ENCODE data around the gene DIP2A. TPM values are rescaled to one million over a fixed set of nuclear protein-coding genes. Genes with fewer than 3 reads are reported as not detected.
"Not testable (repeated sequence)": the region's sequence is repeated elsewhere in the genome, so short reads cannot be mapped to it uniquely, and the experiment has no call there.

The DIP2A gene
- polyA plus RNA-seq, 4 donors, result 13.8 to 42.9 (median 22.8) TPM

DNA sequence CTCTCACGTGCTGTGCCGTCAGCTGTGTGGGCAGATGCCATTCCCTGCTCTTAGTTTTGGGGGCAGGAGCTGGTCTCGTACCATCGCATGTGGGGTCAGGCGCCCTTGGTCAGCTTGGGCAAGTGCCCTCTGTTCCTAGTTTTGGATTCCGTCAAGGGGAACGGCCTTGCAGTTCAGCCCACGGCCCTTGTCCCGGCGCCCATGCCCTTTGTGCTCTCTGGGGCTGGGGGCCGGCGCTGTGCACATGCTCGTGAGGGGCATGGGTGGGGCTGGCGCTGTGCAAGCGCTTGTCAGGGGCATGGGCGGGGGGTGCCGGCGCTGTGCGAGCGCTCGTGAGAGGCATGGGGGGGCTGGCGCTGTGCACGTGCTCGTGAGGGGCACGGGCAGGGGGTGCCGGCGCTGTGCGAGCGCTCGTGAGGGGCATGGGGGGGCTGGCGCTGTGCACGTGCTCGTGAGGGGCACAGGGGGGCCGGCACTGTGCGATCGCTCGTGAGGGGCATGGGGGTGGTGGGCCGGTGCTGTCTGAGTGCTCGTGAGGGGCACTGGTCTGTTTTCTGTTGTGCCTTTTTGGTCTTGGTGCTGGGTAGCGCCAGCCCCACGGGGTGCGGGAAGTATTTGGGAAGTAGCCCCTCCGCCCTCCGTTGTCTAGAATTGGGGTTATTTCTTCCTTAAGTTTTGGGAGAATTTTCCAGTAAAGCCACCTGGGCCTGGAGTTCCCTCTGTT is 29.5 kb upstream of the DIP2A start:
- no peak overlapping the region for H3K27ac ChIP-seq (ENCODE audit: low read depth in 1 of 3, low read length in 2 of 3)
- WGBS, 3 donors, result 96 to 97% (median 96%) methylated on average over 36 to 44 of the region's 44 CpGs
- DNase-seq (no peak), FAIRE-seq (no peak)
- H3K4me1 ChIP-seq (ENCODE audit: control insufficient read depth in 3 of 3, insufficient read depth in 2 of 3, low read depth in 1 of 3, low read length in 2 of 3), result no peaks in the 10 kb centered on the region
- no peaks in the 10 kb centered on the region for H3K9me3 ChIP-seq (ENCODE audit: control insufficient read depth in 2 of 2, insufficient read depth in 1 of 2, low read depth in 1 of 2, low read length in 1 of 2)
- no peaks in the 10 kb centered on the region for H3K27me3 ChIP-seq (ENCODE audit: control insufficient read depth in 3 of 3, insufficient read depth in 3 of 3, low read length in 3 of 3)
- no peak overlapping the region for H3K4me3 ChIP-seq (ENCODE audit: low read depth in 1 of 3, low read length in 3 of 3)
- H3K36me3 ChIP-seq (ENCODE audit: control insufficient read depth in 3 of 3, insufficient read depth in 2 of 3, low read depth in 1 of 3, low read length in 3 of 3), result peaks cover 4 to 73% (median 11%) of the 10 kb centered on the region in 3 donors

DNA sequence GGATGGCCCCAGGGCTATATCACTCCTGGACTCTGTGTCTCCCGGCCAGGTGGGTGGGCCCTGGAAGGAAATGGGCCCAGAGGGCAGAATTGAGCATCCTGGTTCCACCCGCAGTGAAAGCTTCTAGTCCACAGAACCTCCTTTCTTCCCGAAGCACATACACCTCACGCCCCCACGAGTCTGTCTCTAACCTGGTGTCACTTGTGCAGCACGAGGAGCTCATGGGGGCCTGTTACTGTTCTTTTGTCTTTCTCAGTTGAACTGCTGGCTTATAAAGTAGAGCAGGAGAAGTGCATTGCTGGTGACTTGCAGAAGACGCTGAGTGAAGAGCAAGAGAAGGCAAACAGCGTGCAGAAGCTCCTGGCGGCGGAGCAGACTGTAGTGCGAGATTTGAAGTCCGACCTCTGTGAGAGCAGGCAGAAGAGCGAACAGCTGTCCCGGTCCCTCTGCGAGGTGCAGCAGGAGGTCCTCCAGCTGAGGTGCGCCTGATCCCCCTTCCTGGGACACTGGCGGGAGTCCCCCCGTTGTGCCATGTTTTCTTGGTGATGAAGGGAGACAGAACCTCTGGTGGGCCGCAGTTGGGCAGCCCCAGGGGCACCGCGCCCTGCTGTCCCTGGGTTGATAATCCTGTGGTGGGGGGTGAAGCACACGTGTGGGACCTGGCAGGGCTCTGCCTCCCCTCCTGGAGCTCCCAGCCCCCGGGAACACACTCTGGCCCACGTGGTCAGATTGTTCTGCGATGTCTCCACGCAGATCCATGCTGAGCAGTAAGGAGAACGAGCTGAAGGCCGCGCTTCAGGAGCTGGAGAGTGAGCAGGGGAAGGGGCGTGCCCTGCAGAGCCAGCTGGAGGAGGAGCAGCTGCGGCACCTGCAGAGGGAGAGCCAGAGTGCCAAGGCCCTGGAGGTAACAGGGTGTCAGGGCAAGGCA is 28.7 kb upstream of the DIP2A start:
- 92 to 94% (median 93%) methylated on average over 31 of the region's 31 CpGs for WGBS, 3 donors
- Histone ChIP-seq H3K36me3 (ENCODE audit: control insufficient read depth in 3 of 3, insufficient read depth in 2 of 3, low read depth in 1 of 3, low read length in 3 of 3) (peaks cover 6 to 79% (median 11%) of the 10 kb centered on the region in 3 donors), H3K4me3 (ENCODE audit: low read depth in 1 of 3, low read length in 3 of 3) (no peak overlapping the region), H3K4me1 (ENCODE audit: control insufficient read depth in 3 of 3, insufficient read depth in 2 of 3, low read depth in 1 of 3, low read length in 2 of 3) (no peaks in the 10 kb centered on the region), H3K27ac (ENCODE audit: low read depth in 1 of 3, low read length in 2 of 3) (no peak overlapping the region), H3K27me3 (ENCODE audit: control insufficient read depth in 3 of 3, insufficient read depth in 3 of 3, low read length in 3 of 3) (no peaks in the 10 kb centered on the region), H3K9me3 (ENCODE audit: control insufficient read depth in 2 of 2, insufficient read depth in 1 of 2, low read depth in 1 of 2, low read length in 1 of 2) (no peaks in the 10 kb centered on the region)
- DNase-seq, result no peak
- no peak for FAIRE-seq

DNA sequence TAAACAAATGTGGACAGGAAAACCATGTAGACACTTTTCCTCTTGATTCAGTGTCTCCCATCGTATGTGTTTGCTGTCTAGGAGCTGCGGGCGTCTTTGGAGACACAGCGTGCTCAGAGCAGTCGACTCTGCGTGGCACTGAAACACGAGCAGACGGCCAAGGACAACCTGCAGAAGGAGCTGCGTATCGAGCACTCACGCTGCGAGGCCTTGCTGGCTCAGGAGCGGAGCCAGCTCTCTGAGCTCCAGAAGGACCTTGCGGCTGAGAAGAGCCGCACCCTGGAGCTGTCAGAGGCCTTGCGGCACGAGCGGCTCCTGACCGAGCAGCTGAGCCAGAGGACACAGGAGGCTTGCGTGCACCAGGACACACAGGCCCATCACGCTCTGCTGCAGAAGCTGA is 27.2 kb upstream of the DIP2A start:
- H3K4me3 ChIP-seq (ENCODE audit: low read depth in 1 of 3, low read length in 3 of 3), result no peak overlapping the region
- no peaks in the 10 kb centered on the region for H3K9me3 ChIP-seq (ENCODE audit: control insufficient read depth in 2 of 2, insufficient read depth in 1 of 2, low read depth in 1 of 2, low read length in 1 of 2)
- no peak for DNase-seq
- FAIRE-seq, result no peak
- H3K4me1 ChIP-seq (ENCODE audit: control insufficient read depth in 3 of 3, insufficient read depth in 2 of 3, low read depth in 1 of 3, low read length in 2 of 3), result no peaks in the 10 kb centered on the region
- H3K27me3 ChIP-seq (ENCODE audit: control insufficient read depth in 3 of 3, insufficient read depth in 3 of 3, low read length in 3 of 3), result no peaks in the 10 kb centered on the region
- 93 to 96% (median 95%) methylated on average over 21 of the region's 21 CpGs for whole genome bisulfite sequencing, 3 donors
- no peak overlapping the region for H3K27ac ChIP-seq (ENCODE audit: low read depth in 1 of 3, low read length in 2 of 3)
- H3K36me3 ChIP-seq (ENCODE audit: control insufficient read depth in 3 of 3, insufficient read depth in 2 of 3, low read depth in 1 of 3, low read length in 3 of 3), result peaks cover 9 to 74% (median 11%) of the 10 kb centered on the region in 3 donors

DNA sequence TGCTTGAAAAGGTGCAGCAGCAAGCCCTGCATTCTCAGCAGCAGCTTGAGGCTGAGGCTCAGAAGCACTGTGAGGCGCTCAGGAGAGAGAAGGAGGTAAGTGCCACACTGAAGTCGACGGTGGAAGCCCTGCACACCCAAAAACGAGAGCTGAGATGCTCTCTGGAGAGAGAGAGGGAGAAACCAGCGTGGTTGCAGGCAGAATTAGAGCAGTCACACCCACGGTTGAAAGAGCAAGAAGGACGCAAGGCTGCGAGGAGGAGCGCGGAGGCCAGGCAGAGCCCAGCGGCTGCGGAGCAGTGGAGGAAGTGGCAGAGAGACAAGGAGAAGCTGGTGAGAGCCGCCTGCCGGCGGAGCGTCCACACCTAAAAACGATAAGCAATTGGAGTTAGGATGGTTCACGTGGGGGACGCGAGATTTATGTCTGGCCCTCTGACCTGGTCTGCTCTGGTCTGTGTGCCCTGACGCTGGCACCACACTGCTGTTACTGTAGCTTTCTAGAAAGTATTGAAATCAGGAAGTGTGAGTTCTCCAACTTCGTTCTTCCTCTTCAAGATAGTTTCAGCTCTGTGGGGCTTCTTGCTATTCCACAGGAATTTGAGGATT is 26.7 kb upstream of the DIP2A start:
- DNase-seq (no peak), FAIRE-seq (no peak)
- Histone ChIP-seq H3K9me3 (ENCODE audit: control insufficient read depth in 2 of 2, insufficient read depth in 1 of 2, low read depth in 1 of 2, low read length in 1 of 2) (no peaks in the 10 kb centered on the region), H3K36me3 (ENCODE audit: control insufficient read depth in 3 of 3, insufficient read depth in 2 of 3, low read depth in 1 of 3, low read length in 3 of 3) (peaks cover 11 to 74% (median 12%) of the 10 kb centered on the region in 3 donors), H3K4me3 (ENCODE audit: low read depth in 1 of 3, low read length in 3 of 3) (no peak overlapping the region), H3K27ac (ENCODE audit: low read depth in 1 of 3, low read length in 2 of 3) (no peak overlapping the region), H3K4me1 (ENCODE audit: control insufficient read depth in 3 of 3, insufficient read depth in 2 of 3, low read depth in 1 of 3, low read length in 2 of 3) (no peaks in the 10 kb centered on the region), H3K27me3 (ENCODE audit: control insufficient read depth in 3 of 3, insufficient read depth in 3 of 3, low read length in 3 of 3) (no peaks in the 10 kb centered on the region)
- 83 to 91% (median 86%) methylated on average over 22 of the region's 22 CpGs for WGBS, 3 donors

DNA sequence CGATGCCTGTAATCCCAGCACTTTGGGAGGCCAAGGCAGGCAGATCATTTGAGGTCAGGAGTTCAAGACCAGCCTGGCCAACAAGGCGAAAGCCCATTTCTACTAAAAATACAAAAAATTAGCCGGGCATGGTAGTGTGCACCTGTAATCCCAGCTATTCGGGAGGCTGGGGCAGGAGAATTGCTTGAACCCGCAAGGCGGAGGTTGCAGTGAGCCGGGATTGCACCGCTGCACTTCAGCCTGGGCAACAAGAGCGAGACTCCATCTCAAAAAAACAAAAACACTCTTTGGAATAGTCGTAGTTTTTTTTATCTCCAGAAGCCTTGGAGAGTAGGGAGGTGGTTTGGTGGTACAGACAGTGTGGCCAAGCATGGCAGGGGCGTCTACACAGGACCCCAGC is 25.6 kb upstream of the DIP2A start:
- FAIRE-seq, result not testable (repeated sequence)

DNA sequence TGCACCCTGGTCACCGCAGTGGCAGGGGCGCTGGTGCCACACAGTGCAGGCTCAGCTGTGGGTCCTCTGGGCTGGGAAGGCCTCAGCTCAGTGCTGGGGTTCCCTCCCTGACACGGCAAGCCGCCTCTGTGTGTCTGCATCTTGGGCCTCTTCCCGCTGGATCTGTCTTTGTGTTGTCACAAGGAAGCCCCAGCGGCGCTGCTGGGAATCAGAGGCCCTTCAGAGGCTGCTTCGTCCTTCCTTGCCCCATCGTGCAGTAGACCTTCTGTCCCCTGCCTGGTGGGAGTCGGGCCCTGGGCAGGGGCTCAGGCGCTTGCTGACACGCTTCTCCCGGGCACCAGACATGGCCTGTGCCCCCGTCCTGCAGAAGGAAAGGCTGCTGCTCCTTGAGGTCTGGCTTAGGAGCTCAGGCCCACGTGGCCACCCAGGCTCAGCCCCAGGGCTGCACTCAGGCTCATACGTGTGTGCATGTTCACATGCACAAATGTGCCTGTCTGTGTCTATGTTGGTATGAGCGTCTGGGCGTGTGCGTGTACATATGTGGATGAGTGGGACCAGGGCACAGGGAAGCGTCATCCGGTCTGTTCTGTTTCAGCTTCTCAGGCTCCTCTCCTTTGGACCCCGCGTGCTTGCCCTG is 24.3 kb upstream of the DIP2A start:
- H3K9me3 ChIP-seq (ENCODE audit: control insufficient read depth in 2 of 2, insufficient read depth in 1 of 2, low read depth in 1 of 2, low read length in 1 of 2), result no peaks in the 10 kb centered on the region
- H3K27me3 ChIP-seq (ENCODE audit: control insufficient read depth in 3 of 3, insufficient read depth in 3 of 3, low read length in 3 of 3), result no peaks in the 10 kb centered on the region
- H3K36me3 ChIP-seq (ENCODE audit: control insufficient read depth in 3 of 3, insufficient read depth in 2 of 3, low read depth in 1 of 3, low read length in 3 of 3), result peaks cover 6 to 70% (median 15%) of the 10 kb centered on the region in 3 donors
- no peak overlapping the region for H3K4me3 ChIP-seq (ENCODE audit: low read depth in 1 of 3, low read length in 3 of 3)
- DNase-seq (no peak), FAIRE-seq (no peak)
- 95 to 97% (median 96%) methylated on average over 23 of the region's 23 CpGs for WGBS, 3 donors
- H3K4me1 ChIP-seq (ENCODE audit: control insufficient read depth in 3 of 3, insufficient read depth in 2 of 3, low read depth in 1 of 3, low read length in 2 of 3), result no peaks in the 10 kb centered on the region
- H3K27ac ChIP-seq (ENCODE audit: low read depth in 1 of 3, low read length in 2 of 3), result no peak overlapping the region

More for the DNA sequence above, 25.6 kb upstream of the DIP2A start:
- H3K27me3 ChIP-seq (ENCODE audit: control insufficient read depth in 3 of 3, insufficient read depth in 3 of 3, low read length in 3 of 3); H3K4me3 ChIP-seq (ENCODE audit: low read depth in 1 of 3, low read length in 3 of 3); H3K4me1 ChIP-seq (ENCODE audit: control insufficient read depth in 3 of 3, insufficient read depth in 2 of 3, low read depth in 1 of 3, low read length in 2 of 3); DNase-seq; H3K27ac ChIP-seq (ENCODE audit: low read depth in 1 of 3, low read length in 2 of 3); H3K9me3 ChIP-seq (ENCODE audit: control insufficient read depth in 2 of 2, insufficient read depth in 1 of 2, low read depth in 1 of 2, low read length in 1 of 2): not testable (repeated sequence)
- WGBS, 3 donors, result 89 to 92% (median 89%) methylated on average over 11 of the region's 11 CpGs
- peaks cover 6 to 72% (median 15%) of the 10 kb centered on the region in 3 donors for H3K36me3 ChIP-seq (ENCODE audit: control insufficient read depth in 3 of 3, insufficient read depth in 2 of 3, low read depth in 1 of 3, low read length in 3 of 3)

DNA sequence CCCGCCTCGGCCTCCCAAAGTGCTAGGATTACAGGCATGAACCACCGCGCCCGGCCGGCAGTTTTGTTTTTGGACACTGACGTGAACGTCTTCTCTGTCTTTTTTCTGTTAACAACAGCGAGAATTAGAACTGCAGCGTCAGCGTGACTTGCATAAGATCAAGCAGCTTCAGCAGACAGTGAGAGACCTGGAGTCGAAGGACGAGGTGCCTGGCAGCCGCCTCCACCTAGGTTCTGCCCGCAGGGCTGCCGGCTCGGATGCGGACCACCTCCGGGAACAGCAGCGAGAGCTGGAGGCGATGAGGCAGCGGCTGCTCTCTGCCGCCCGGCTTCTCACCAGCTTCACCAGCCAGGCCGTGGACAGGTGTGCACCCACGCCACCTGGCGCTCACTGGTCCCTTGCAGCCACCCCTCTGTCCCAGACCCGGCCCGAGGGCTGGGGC is 22.9 kb upstream of the DIP2A start:
- Histone ChIP-seq H3K4me3 (ENCODE audit: low read depth in 1 of 3, low read length in 3 of 3) (no peak overlapping the region), H3K9me3 (ENCODE audit: control insufficient read depth in 2 of 2, insufficient read depth in 1 of 2, low read depth in 1 of 2, low read length in 1 of 2) (no peaks in the 10 kb centered on the region), H3K36me3 (ENCODE audit: control insufficient read depth in 3 of 3, insufficient read depth in 2 of 3, low read depth in 1 of 3, low read length in 3 of 3) (peaks cover 6 to 65% (median 20%) of the 10 kb centered on the region in 3 donors), H3K4me1 (ENCODE audit: control insufficient read depth in 3 of 3, insufficient read depth in 2 of 3, low read depth in 1 of 3, low read length in 2 of 3) (no peaks in the 10 kb centered on the region), H3K27me3 (ENCODE audit: control insufficient read depth in 3 of 3, insufficient read depth in 3 of 3, low read length in 3 of 3) (no peaks in the 10 kb centered on the region), H3K27ac (ENCODE audit: low read depth in 1 of 3, low read length in 2 of 3) (no peak overlapping the region)
- no peak for DNase-seq
- 97 to 98% (median 97%) methylated on average over 29 of the region's 29 CpGs for WGBS, 3 donors
- no peak for FAIRE-seq

DNA sequence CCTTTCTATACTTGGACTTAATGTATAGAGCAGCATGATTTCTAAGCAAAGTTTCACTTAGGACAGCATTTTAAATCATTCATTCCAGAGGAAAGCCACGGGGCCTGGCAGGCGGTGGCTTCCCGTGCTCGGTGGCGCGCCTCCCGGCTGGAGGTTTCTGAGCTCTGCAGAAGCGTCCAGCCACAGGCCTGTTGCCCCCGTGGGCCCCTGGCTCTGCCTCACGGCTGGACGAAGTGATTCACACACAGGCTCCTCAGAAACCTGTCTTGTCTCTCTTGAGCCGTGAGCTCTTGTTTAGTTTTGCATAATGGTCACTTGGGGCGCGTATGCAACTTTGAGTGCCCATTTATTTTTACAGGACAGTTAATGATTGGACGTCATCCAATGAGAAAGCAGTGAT is 22.1 kb upstream of the DIP2A start:
- H3K27ac ChIP-seq (ENCODE audit: low read depth in 1 of 3, low read length in 2 of 3), result no peak overlapping the region
- no peak overlapping the region for H3K4me3 ChIP-seq (ENCODE audit: low read depth in 1 of 3, low read length in 3 of 3)
- no peaks in the 10 kb centered on the region for H3K9me3 ChIP-seq (ENCODE audit: control insufficient read depth in 2 of 2, insufficient read depth in 1 of 2, low read depth in 1 of 2, low read length in 1 of 2)
- no peaks in the 10 kb centered on the region for H3K4me1 ChIP-seq (ENCODE audit: control insufficient read depth in 3 of 3, insufficient read depth in 2 of 3, low read depth in 1 of 3, low read length in 2 of 3)
- DNase-seq (no peak), FAIRE-seq (no peak)
- peaks cover 4 to 66% (median 21%) of the 10 kb centered on the region in 3 donors for H3K36me3 ChIP-seq (ENCODE audit: control insufficient read depth in 3 of 3, insufficient read depth in 2 of 3, low read depth in 1 of 3, low read length in 3 of 3)
- no peaks in the 10 kb centered on the region for H3K27me3 ChIP-seq (ENCODE audit: control insufficient read depth in 3 of 3, insufficient read depth in 3 of 3, low read length in 3 of 3)
- WGBS, 3 donors, result 89 to 92% (median 91%) methylated on average over 15 of the region's 15 CpGs

Measured in small intestine (tissue), 7 donors.